NCI-H2196 treated with DMSO at 0.1 percent for 48 hours (cell line): ENCODE data around the gene FOSL1.
"Not testable (repeated sequence)": the region's sequence is repeated elsewhere in the genome, so short reads cannot be mapped to it uniquely, and the experiment has no call there.

Experiments
- DNase-seq: peaks from one replicate; lab custom pipeline; 2025; ENCODE audit not compliant: unreplicated experiment; lab: John Stamatoyannopoulos, UW

Gene FOSL1

GRCh38 chr11:65854161-65854592, 46.0 kb downstream of the FOSL1 start:
- DNase-seq: no peak

GRCh38 chr11:65853246-65853979, 46.8 kb downstream of the FOSL1 start:
- no peak for DNase-seq

- no peak for DNase-seq
Measured at GRCh38 chr11:65852508-65853245, 47.5 kb downstream of the FOSL1 start.

GRCh38 chr11:65851811-65852507, 48.2 kb downstream of the FOSL1 start:
- DNase-seq: no peak

GRCh38 chr11:65851083-65851579, 49.1 kb downstream of the FOSL1 start:
- DNase-seq: no peak

- DNase-seq: no peak
Measured at GRCh38 chr11:65850217-65851082, 49.7 kb downstream of the FOSL1 start.

GRCh38 chr11:65849771-65850216, 50.4 kb downstream of the FOSL1 start:
- no peak for DNase-seq

- DNase-seq: no peak
Measured at GRCh38 chr11:65849366-65849765, 50.8 kb downstream of the FOSL1 start.

GRCh38 chr11:65848693-65849092, 51.5 kb downstream of the FOSL1 start:
- DNase-seq: not testable (repeated sequence)

GRCh38 chr11:65847746-65848145, 52.4 kb downstream of the FOSL1 start:
- no peak for DNase-seq

- DNase-seq: no peak
Measured at GRCh38 chr11:65844231-65844872, 55.8 kb downstream of the FOSL1 start.

GRCh38 chr11:65843811-65844210, 56.4 kb downstream of the FOSL1 start:
- no peak for DNase-seq

GRCh38 chr11:65842144-65842543, 58.0 kb downstream of the FOSL1 start:
- DNase-seq: no peak
